B cell (primary cell): ENCODE results near the gene CES3. TPM values are rescaled to one million over a fixed set of nuclear protein-coding genes. Genes with fewer than 3 reads are reported as not detected.

Experiments used
- ATAC-seq: fragments of 200-7000 bp; cut with Tn5 transposase; one replicate; pipeline ENCODE4 v1.10.0; 2021; ENCODE audit warnings: low read depth, mild to moderate bottlenecking, moderate number of reproducible peaks, moderate library complexity
- CTCF ChIA-PET: fragments of 350-600 bp; sonication (Branson Sonifier 250); formaldehyde crosslinking; loops from one replicate; lab custom pipeline; 2021; ENCODE audit warnings: antibody characterized with exemption, inconsistent platforms; lab: Charles Lee
- POLR2A ChIA-PET: fragments of 350-600 bp; sonication (Branson Sonifier 250); formaldehyde crosslinking; loops from one replicate; lab custom pipeline; 2021; ENCODE audit warnings: antibody characterized with exemption; lab: Charles Lee
- DNase-seq: peaks from one replicate; pipeline ENCODE4 v3.0.0; 2013
- H2AFZ ChIP-seq: 2 replicates; pipeline ENCODE4 v1.6.1; 2012; ENCODE audit warnings: mild to moderate bottlenecking, low read depth, low read length; ENCODE audit not compliant: insufficient read depth, poor library complexity, severe bottlenecking
- H3K27ac ChIP-seq, 2 donors: 1 replicate in 1 of 2; 2 replicates in 1 of 2; pipeline ENCODE4 v1.5.1; 2012 to 2013; ENCODE audit warnings: low read length in 2 of 2, mild to moderate bottlenecking in 2 of 2, moderate library complexity in 1 of 2
- H3K27me3 ChIP-seq, 4 experiments: fragments of 200-600 bp in 1 of 4; sonication (generic) in 1 of 4; replicated peaks in 1 of 4; 1 replicate in 2 of 4; 2 replicates in 2 of 4; pipeline versions ENCODE4 v1.6.1 to v1.7.0; 2013 to 2016; ENCODE audit warnings: low read length in 3 of 4, mild to moderate bottlenecking in 2 of 4, mixed read lengths in 1 of 4, moderate library complexity in 1 of 4; ENCODE audit not compliant: insufficient read depth in 4 of 4, control insufficient read depth in 3 of 4; ENCODE audit errors: control extremely low read depth in 1 of 4
- H3K36me3 ChIP-seq, 2 experiments: replicated peaks in 1 of 2; 1 replicate in 1 of 2; 2 replicates in 1 of 2; pipeline versions ENCODE4 v1.6.1 to v1.7.1; 2013; ENCODE audit warnings: low read length in 1 of 2; ENCODE audit not compliant: insufficient read depth in 2 of 2, control insufficient read depth in 1 of 2; ENCODE audit errors: control extremely low read depth in 1 of 2, extremely low read depth in 1 of 2
- H3K4me1 ChIP-seq, 2 donors: fragments of 200-600 bp in 1 of 2; sonication (generic) in 1 of 2; 1 replicate in 1 of 2; 2 replicates in 1 of 2; pipeline versions ENCODE4 v1.5.1 to v1.6.1; 2013 to 2017; ENCODE audit warnings: low read length in 2 of 2; ENCODE audit not compliant: control insufficient read depth in 2 of 2, insufficient read depth in 2 of 2
- H3K4me2 ChIP-seq: replicated peaks from 2 replicates; pipeline ENCODE3; 2012; ENCODE audit warnings: mild to moderate bottlenecking, low read depth, low read length; ENCODE audit not compliant: poor library complexity, severe bottlenecking
- H3K4me3 ChIP-seq, 5 experiments: fragments of 200-600 bp in 1 of 5; sonication (generic) in 1 of 5; 1 replicate in 3 of 5; 2 replicates in 2 of 5; pipeline versions ENCODE4 v1.5.1 to v1.7.0; 2011 to 2016; ENCODE audit warnings: low read length in 4 of 5, mild to moderate bottlenecking in 4 of 5, low read depth in 2 of 5, control low read depth in 1 of 5, moderate library complexity in 1 of 5; ENCODE audit not compliant: insufficient read depth in 1 of 5; ENCODE audit errors: control extremely low read depth in 1 of 5, extremely low read depth in 1 of 5
- H3K79me2 ChIP-seq: fragments of 200-600 bp; sonication (generic); one replicate; pipeline ENCODE4 v1.6.0; 2016; ENCODE audit warnings: low read length; ENCODE audit not compliant: control insufficient read depth, insufficient read depth
- H3K9ac ChIP-seq: fragments of 200-600 bp; sonication (generic); 2 replicates; pipeline ENCODE4 v1.6.1; 2017; ENCODE audit warnings: mild to moderate bottlenecking, low read length, moderate library complexity
- H3K9me3 ChIP-seq, 3 donors: one replicate each; pipeline versions ENCODE4 v1.6.1 to v1.7.1; 2013; ENCODE audit warnings: low read length in 2 of 3; ENCODE audit not compliant: control insufficient read depth in 2 of 3, insufficient read depth in 1 of 3; ENCODE audit errors: control extremely low read depth in 1 of 3
- H4K20me1 ChIP-seq: 2 replicates; pipeline ENCODE4 v1.6.0; 2012; ENCODE audit warnings: mild to moderate bottlenecking, low read length; ENCODE audit not compliant: insufficient read depth, control insufficient read depth, poor library complexity, severe bottlenecking
- H3K27ac Mint-ChIP-seq: one replicate; pipeline ENCODE4 v1.8.0; 2021; ENCODE audit warnings: mixed read lengths
- H3K27me3 Mint-ChIP-seq: one replicate; pipeline ENCODE4 v1.8.0; 2021; ENCODE audit warnings: mixed read lengths
- H3K4me1 Mint-ChIP-seq: one replicate; pipeline ENCODE4 v1.8.0; 2021; ENCODE audit warnings: mixed read lengths
- H3K4me3 Mint-ChIP-seq: one replicate; pipeline ENCODE4 v1.8.0; 2021; ENCODE audit warnings: mixed read lengths
- H3K9me3 Mint-ChIP-seq: one replicate; pipeline ENCODE4 v1.8.0; 2022; ENCODE audit warnings: mixed read lengths; ENCODE audit not compliant: insufficient read depth
- EZH2 ChIP-seq: IDR thresholded peaks from 2 replicates; pipeline ENCODE4 v1.6.1; 2012; ENCODE audit warnings: borderline replicate concordance, low read depth, mild to moderate bottlenecking, moderate library complexity, low read length; ENCODE audit not compliant: insufficient read depth, poor library complexity, severe bottlenecking
- WGBS: methylation state at CpG from one replicate; pipeline ENCODE4 v1.1.5; 2013; ENCODE audit warnings: missing lambda C conversion rate; ENCODE audit not compliant: insufficient coverage; 5-methylcytosine and 5-hydroxymethylcytosine counted together
- intact Hi-C: fragments of 100-400 bp; cut with micrococcal nuclease; formaldehyde crosslinking; loops from one replicate; pipeline ENCODE4 v1.10.0; 2022
- polyA plus RNA-seq: library from polyadenylated mRNA; depleted of rRNA; stranded (reverse); fragments of >200 nt; gene quantifications from 2 replicates; pipeline ENCODE4 v1.2.3, GENCODE V29; 2012
- total RNA-seq, 2 donors: library from RNA; stranded (reverse); fragments of 120-200 nt in 1 of 2; gene quantifications; 1 replicate in 1 of 2; 2 replicates in 1 of 2; pipeline versions ENCODE4 v1.2.3 to v1.2.4, GENCODE V29; 2013 to 2022
- TF ChIP-seq, protein P1 (sequence below): fragments of 200-600 bp; IDR thresholded peaks from one replicate; pipeline ENCODE4 v1.8.0; 2022; ENCODE audit warnings: antibody characterized with exemption, mild to moderate bottlenecking

Gene CES3
- total and polyA plus RNA-seq, 2 donors (not counting 1 experiment from before 2014, with no cell fraction given) = 0.25 to 0.42 TPM

DNA sequence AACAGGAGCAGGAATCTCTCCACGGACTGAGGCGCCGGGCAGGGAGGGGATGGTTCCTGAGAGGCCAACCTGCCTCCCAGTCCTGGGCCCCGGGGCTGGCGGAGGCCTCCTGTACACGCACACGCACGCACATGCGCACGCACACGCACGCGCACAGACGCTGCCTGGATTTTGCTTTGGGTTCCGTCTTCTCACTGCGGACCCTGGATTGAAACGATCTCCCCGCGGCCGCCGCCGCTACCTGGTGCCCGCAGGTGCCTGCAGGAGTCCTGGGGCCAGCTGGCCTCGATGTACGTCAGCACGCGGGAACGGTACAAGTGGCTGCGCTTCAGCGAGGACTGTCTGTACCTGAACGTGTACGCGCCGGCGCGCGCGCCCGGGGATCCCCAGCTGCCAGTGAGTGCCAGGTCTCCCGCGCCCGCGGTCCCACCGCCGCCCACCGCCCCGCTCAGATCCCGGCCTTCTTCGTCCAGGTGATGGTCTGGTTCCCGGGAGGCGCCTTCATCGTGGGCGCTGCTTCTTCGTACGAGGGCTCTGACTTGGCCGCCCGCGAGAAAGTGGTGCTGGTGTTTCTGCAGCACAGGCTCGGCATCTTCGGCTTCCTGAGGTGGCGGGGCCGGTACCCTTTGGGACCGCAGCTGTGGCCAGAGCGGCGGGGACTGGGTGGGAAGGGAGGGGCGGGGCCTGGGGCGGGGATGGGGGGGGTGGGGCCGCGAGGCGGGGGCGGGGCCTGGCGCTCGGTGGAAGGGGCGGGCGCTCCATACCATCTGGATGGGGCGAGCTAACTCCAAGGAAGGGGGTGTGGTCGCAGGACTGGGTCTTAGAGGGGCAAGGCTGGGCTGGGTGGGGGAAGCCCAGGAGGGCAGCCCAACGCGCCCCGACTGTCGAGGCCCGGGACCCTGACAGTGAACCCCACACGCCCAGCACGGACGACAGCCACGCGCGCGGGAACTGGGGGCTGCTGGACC is 39.6 kb downstream of the CES3 start:
- Histone ChIP-seq H3K27ac (peak overlapping the region in 1 of 2 donors; percentile 50), H3K4me3 (peak overlapping the region; percentile 18 to 69 (median 59)), H3K36me3 (peaks cover 0 to 5% of the 10 kb centered on the region in 2 experiments), H3K9ac (peak overlapping the region; percentile 69), H3K27me3 (peaks cover 0 to 20% (median 0%) of the 10 kb centered on the region in 4 experiments), H4K20me1 (no peaks in the 10 kb centered on the region), H3K4me1 (peaks cover 7 to 15% of the 10 kb centered on the region in 2 donors), H3K79me2 (no peaks in the 10 kb centered on the region), H3K4me2 (peak overlapping the region; percentile 95), H3K9me3 (no peaks in the 10 kb centered on the region), H2AFZ (peak overlapping the region; percentile 72)
- peaks cover 18% of the 10 kb centered on the region for H3K4me1 Mint-ChIP-seq
- peak overlapping the region; percentile 61 for H3K27ac Mint-ChIP-seq
- H3K27me3 Mint-ChIP-seq = peaks cover 10% of the 10 kb centered on the region
- ChIA-PET CTCF (no interaction called here), POLR2A (interaction anchor here (1.1 kb wide), 1 partner anchor 13 kb away, joined by 4 read pairs; no protein-coding TSS in a partner anchor)
- 11% methylated on average over 72 of the region's 89 CpGs for WGBS
- DNase-seq = peak; percentile 83
- H3K4me3 Mint-ChIP-seq = peak overlapping the region; percentile 88
- peak; percentile 69 for ATAC-seq
- TF ChIP-seq EZH2 = no peak
- TF ChIP-seq, protein P1, sequence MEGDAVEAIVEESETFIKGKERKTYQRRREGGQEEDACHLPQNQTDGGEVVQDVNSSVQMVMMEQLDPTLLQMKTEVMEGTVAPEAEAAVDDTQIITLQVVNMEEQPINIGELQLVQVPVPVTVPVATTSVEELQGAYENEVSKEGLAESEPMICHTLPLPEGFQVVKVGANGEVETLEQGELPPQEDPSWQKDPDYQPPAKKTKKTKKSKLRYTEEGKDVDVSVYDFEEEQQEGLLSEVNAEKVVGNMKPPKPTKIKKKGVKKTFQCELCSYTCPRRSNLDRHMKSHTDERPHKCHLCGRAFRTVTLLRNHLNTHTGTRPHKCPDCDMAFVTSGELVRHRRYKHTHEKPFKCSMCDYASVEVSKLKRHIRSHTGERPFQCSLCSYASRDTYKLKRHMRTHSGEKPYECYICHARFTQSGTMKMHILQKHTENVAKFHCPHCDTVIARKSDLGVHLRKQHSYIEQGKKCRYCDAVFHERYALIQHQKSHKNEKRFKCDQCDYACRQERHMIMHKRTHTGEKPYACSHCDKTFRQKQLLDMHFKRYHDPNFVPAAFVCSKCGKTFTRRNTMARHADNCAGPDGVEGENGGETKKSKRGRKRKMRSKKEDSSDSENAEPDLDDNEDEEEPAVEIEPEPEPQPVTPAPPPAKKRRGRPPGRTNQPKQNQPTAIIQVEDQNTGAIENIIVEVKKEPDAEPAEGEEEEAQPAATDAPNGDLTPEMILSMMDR = no peak
- intact Hi-C loops = no loop called here
- no peaks in the 10 kb centered on the region for H3K9me3 Mint-ChIP-seq

DNA sequence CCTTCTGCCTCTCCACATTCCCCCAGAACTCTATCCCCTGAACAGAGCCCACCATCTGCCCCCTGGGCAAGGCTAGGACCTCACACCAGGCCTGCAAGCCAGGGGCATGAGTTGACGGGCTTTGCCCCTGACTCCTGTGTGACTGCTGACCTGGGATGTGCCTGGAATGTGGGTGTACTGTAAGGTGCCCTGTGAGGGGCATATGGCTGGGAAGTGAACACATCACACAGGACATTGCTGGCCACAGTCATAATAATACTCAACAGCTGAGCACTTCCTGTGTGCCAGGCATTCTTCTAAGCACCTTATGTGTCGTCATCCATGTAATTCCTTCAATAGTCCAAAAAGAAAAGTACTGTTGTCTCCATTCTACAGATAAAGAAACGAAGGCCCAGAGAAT is 40.7 kb downstream of the CES3 start:
- Histone ChIP-seq H3K27ac (no peak overlapping the region), H2AFZ (no peak overlapping the region), H3K27me3 (peaks cover 0 to 20% (median 0%) of the 10 kb centered on the region in 4 experiments), H3K9me3 (no peaks in the 10 kb centered on the region), H3K79me2 (no peaks in the 10 kb centered on the region), H3K9ac (peak overlapping the region; percentile 48), H3K4me2 (peak overlapping the region; percentile 95), H3K4me3 (no peak overlapping the region), H3K36me3 (peaks cover 0 to 5% of the 10 kb centered on the region in 2 experiments), H4K20me1 (no peaks in the 10 kb centered on the region), H3K4me1 (peaks cover 7 to 15% of the 10 kb centered on the region in 2 donors)
- 83% methylated on average over 1 of the region's 3 CpGs for WGBS
- Mint-ChIP-seq H3K9me3 (no peaks in the 10 kb centered on the region), H3K4me1 (peaks cover 18% of the 10 kb centered on the region), H3K4me3 (peak overlapping the region; percentile 88), H3K27ac (no peak overlapping the region), H3K27me3 (peaks cover 10% of the 10 kb centered on the region)
- CTCF ChIA-PET = no interaction called here
- ATAC-seq (no peak), DNase-seq (no peak)
- TF ChIP-seq, protein P1 = no peak
- no peak for TF ChIP-seq EZH2
- POLR2A ChIA-PET = no interaction called here
- intact Hi-C loops = no loop called here
